Vagina (tissue), 2 donors: ENCODE data around the gene ZNF830.

ENCODE experiments used
- POLR2A ChIP-seq, 2 donors: fragments of 450-650 bp; IDR thresholded peaks; one replicate each; pipeline ENCODE4 v1.6.1; 2017; ENCODE audit warnings: antibody characterized with exemption in 2 of 2, mild to moderate bottlenecking in 2 of 2, moderate library complexity in 2 of 2
- POLR2AphosphoS5 ChIP-seq, 2 donors: sonication (generic); formaldehyde crosslinking; IDR thresholded peaks; one replicate each; pipeline ENCODE4 v1.9.0; 2017; ENCODE audit warnings: antibody characterized with exemption in 2 of 2, mild to moderate bottlenecking in 2 of 2, low read depth in 1 of 2; ENCODE audit not compliant: insufficient read depth in 1 of 2
- TF ChIP-seq, protein P1 (sequence below), 3 experiments: fragments of 450-650 bp in 2 of 3; fragments of 200-600 bp in 1 of 3; sonication (generic) in 1 of 3; IDR thresholded peaks; one replicate each; pipeline ENCODE4 v1.5.1; 2017 to 2019; ENCODE audit warnings: antibody characterized with exemption in 3 of 3, mild to moderate bottlenecking in 2 of 3, moderate library complexity in 2 of 3

DNA sequence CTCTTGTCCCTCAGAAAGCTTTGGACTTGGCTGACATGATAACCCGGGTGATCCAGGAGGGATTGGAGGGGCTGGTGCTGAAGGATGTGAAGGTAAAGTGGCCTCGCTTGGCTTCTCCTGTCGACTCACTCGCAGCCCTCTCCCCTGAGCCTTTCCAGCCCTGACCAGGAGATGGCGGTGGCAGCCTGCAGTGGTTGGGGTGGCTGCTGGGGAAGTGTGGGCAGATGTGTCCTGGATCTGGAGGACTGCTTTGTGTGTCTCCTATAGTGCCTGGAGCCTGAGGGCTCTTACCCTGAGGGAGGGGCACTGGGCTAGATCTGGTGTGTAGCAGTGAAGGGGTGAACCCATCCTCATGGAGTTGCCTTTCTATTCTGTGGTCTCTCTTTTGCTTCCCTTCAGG, 36.9 kb downstream of the ZNF830 start:
- TF ChIP-seq, protein P1, sequence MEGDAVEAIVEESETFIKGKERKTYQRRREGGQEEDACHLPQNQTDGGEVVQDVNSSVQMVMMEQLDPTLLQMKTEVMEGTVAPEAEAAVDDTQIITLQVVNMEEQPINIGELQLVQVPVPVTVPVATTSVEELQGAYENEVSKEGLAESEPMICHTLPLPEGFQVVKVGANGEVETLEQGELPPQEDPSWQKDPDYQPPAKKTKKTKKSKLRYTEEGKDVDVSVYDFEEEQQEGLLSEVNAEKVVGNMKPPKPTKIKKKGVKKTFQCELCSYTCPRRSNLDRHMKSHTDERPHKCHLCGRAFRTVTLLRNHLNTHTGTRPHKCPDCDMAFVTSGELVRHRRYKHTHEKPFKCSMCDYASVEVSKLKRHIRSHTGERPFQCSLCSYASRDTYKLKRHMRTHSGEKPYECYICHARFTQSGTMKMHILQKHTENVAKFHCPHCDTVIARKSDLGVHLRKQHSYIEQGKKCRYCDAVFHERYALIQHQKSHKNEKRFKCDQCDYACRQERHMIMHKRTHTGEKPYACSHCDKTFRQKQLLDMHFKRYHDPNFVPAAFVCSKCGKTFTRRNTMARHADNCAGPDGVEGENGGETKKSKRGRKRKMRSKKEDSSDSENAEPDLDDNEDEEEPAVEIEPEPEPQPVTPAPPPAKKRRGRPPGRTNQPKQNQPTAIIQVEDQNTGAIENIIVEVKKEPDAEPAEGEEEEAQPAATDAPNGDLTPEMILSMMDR (IDR thresholded peaks at IDR 0.05), result peak; percentile 40 to 69 (median 53)
- TF ChIP-seq POLR2A (IDR thresholded peaks at IDR 0.05), result no peak
- no peak for TF ChIP-seq POLR2AphosphoS5 (IDR thresholded peaks at IDR 0.05; ENCODE audit: insufficient read depth in 1 of 2, low read depth in 1 of 2)
